GM23338 (cell line): ENCODE data around the gene FMNL1. TPM values are rescaled to one million over a fixed set of nuclear protein-coding genes. Genes with fewer than 3 reads are reported as not detected.
A peak's percentile ranks its signal among the peaks of the same experiment; 100 is the strongest.
"Not testable (repeated sequence)": the region's sequence is repeated elsewhere in the genome, so short reads cannot be mapped to it uniquely, and the experiment has no call there.

Source experiments
- ATAC-seq: fragments of 200-7000 bp; cut with Tn5 transposase; 3 replicates; pipeline ENCODE4 v1.9.1; 2020
- DNase-seq: peaks from one replicate; pipeline ENCODE4 v3.0.0-alpha.2; 2015; ENCODE audit warnings: low spot score
- H2AFZ ChIP-seq: fragments of 200-600 bp; sonication (generic); 2 replicates; pipeline ENCODE4 v1.8.0; 2016; ENCODE audit warnings: antibody characterized with exemption, mild to moderate bottlenecking, moderate library complexity
- H3F3A ChIP-seq: fragments of 200-600 bp; sonication (generic); replicated peaks from 2 replicates; pipeline ENCODE4 v1.8.0; 2017; ENCODE audit warnings: antibody characterized with exemption, mixed run types, low read depth
- H3K27ac ChIP-seq: fragments of 200-600 bp; sonication (generic); 2 replicates; pipeline ENCODE4 v1.6.1; 2016; ENCODE audit warnings: low read depth
- H3K27me3 ChIP-seq: fragments of 200-600 bp; sonication (generic); 2 replicates; pipeline ENCODE4 v1.8.0; 2016; ENCODE audit warnings: mild to moderate bottlenecking, mixed run types, moderate library complexity; ENCODE audit not compliant: insufficient read depth
- H3K36me3 ChIP-seq: fragments of 200-600 bp; sonication (generic); 2 replicates; pipeline ENCODE4 v1.8.0; 2016; ENCODE audit warnings: mild to moderate bottlenecking; ENCODE audit not compliant: insufficient read depth
- H3K4me1 ChIP-seq: fragments of 200-600 bp; sonication (generic); 2 replicates; pipeline ENCODE4 v1.8.0; 2016; ENCODE audit warnings: mild to moderate bottlenecking, moderate library complexity; ENCODE audit not compliant: insufficient read depth
- H3K4me2 ChIP-seq: fragments of 200-600 bp; sonication (generic); 2 replicates; pipeline ENCODE4 v1.7.1; 2017; ENCODE audit warnings: mixed run types
- H3K4me3 ChIP-seq: fragments of 200-600 bp; sonication (generic); 2 replicates; pipeline ENCODE4 v1.6.1; 2016; ENCODE audit warnings: mixed run types
- H3K79me2 ChIP-seq: fragments of 200-600 bp; sonication (generic); replicated peaks from 2 replicates; pipeline ENCODE4 v1.8.0; 2017; ENCODE audit warnings: mild to moderate bottlenecking; ENCODE audit not compliant: insufficient read depth
- H3K9me2 ChIP-seq: fragments of 200-600 bp; sonication (generic); 2 replicates; pipeline ENCODE4 v1.8.0; 2017; ENCODE audit not compliant: insufficient read depth
- H4K20me1 ChIP-seq: fragments of 200-600 bp; sonication (generic); replicated peaks from 2 replicates; pipeline ENCODE4 v1.8.0; 2017; ENCODE audit warnings: mild to moderate bottlenecking; ENCODE audit not compliant: insufficient read depth
- H3K27ac Mint-ChIP-seq: 2 replicates; pipeline ENCODE4 v1.8.0; 2020; ENCODE audit warnings: inconsistent platforms, mild to moderate bottlenecking, moderate library complexity, mixed read lengths
- H3K27me3 Mint-ChIP-seq: 3 replicates; pipeline ENCODE4 v1.8.0; 2022; ENCODE audit warnings: low read depth, mild to moderate bottlenecking, moderate library complexity, mixed read lengths, inconsistent platforms; ENCODE audit not compliant: insufficient read depth, poor library complexity
- H3K36me3 Mint-ChIP-seq: 3 replicates; pipeline ENCODE4 v1.8.0; 2021; ENCODE audit warnings: low read depth, mild to moderate bottlenecking, inconsistent platforms, moderate library complexity, mixed read lengths
- H3K4me1 Mint-ChIP-seq: 3 replicates; pipeline ENCODE4 v1.8.0; 2020; ENCODE audit warnings: mild to moderate bottlenecking, inconsistent platforms, mixed read lengths
- H3K4me3 Mint-ChIP-seq: 3 replicates; pipeline ENCODE4 v1.8.0; 2021; ENCODE audit warnings: moderate library complexity, mild to moderate bottlenecking, inconsistent platforms, mixed read lengths
- H3K9me3 Mint-ChIP-seq: 3 replicates; pipeline ENCODE4 v1.8.0; 2020; ENCODE audit warnings: moderate library complexity, mild to moderate bottlenecking, inconsistent platforms, mixed read lengths
- EZH2 ChIP-seq: fragments of 200-600 bp; sonication (generic); IDR thresholded peaks from one replicate; pipeline ENCODE4 v1.8.0; 2017; ENCODE audit warnings: antibody characterized with exemption, mild to moderate bottlenecking, low read depth; ENCODE audit not compliant: unreplicated experiment
- EZH2phosphoT487 ChIP-seq: fragments of 200-600 bp; sonication (generic); IDR thresholded peaks from one replicate; pipeline ENCODE4 v1.8.1; 2018; ENCODE audit warnings: antibody characterized with exemption; ENCODE audit not compliant: unreplicated experiment
- NANOG ChIP-seq: IDR thresholded peaks from 2 replicates; pipeline ENCODE4 v1.6.1; 2016; ENCODE audit warnings: antibody characterized with exemption, borderline replicate concordance
- ZNF331 ChIP-seq: fragments of 250-450 bp; sonication (Bioruptor Pico); IDR thresholded peaks from 2 replicates; pipeline ENCODE4 v1.5.0; 2020; ENCODE audit warnings: low read depth, mild to moderate bottlenecking, moderate library complexity
- polyA plus RNA-seq: library from polyadenylated mRNA; unstranded; fragments of >200 nt; fragmentation: Nextera tagmentation; extraction: Ambion mirVana; gene quantifications from 2 replicates; pipeline ENCODE4 v1.2.1, GENCODE V29; 2016
- total RNA-seq: library from RNA; depleted of rRNA; stranded (reverse); fragments of >200 nt; shearing (Covaris generic); gene quantifications from 2 replicates; pipeline ENCODE4 v1.2.3, GENCODE V29; 2014
- TF ChIP-seq, protein P1 (sequence below): IDR thresholded peaks from one replicate; pipeline ENCODE4 v1.6.1; 2018; ENCODE audit warnings: antibody characterized with exemption; ENCODE audit not compliant: unreplicated experiment
- TF ChIP-seq, protein P2 (sequence below): IDR thresholded peaks from 2 replicates; pipeline ENCODE4 v1.6.1; 2016; ENCODE audit warnings: antibody characterized with exemption
- TF ChIP-seq, protein P3 (sequence below), 2 experiments: fragments of 200-600 bp in 1 of 2; sonication (generic) in 1 of 2; conservative IDR thresholded peaks; 2 replicates each; pipeline versions ENCODE4 v1.5.1 to v1.6.1; 2016 to 2017; ENCODE audit warnings: antibody characterized with exemption in 2 of 2, low read depth in 2 of 2, mild to moderate bottlenecking in 2 of 2, moderate library complexity in 1 of 2

The FMNL1 gene
- total and polyA plus RNA-seq, 2 experiments from 2014 or later: 6.6 to 9.3 TPM

DNA sequence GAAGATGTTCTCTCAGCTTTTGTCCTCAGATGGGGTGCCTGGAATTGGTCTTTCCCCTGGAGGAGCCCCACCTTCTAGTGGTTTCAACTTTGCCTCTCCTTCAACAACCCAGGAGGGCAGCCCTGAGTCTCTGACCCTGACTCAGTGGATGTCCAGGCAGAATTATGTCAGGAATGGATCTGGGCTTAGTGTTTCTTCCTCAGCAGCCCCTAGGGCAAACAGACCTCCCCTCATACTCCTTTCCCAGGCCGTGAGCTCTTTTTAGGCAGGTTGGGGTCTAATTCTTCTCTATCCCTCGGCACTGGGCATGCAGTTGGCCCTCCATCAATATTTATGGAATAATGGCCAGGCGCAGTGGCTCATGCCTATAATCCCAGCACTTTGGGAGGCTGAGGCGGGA, 20.2 kb upstream of the FMNL1 start (continued):
- TF ChIP-seq, protein P1, sequence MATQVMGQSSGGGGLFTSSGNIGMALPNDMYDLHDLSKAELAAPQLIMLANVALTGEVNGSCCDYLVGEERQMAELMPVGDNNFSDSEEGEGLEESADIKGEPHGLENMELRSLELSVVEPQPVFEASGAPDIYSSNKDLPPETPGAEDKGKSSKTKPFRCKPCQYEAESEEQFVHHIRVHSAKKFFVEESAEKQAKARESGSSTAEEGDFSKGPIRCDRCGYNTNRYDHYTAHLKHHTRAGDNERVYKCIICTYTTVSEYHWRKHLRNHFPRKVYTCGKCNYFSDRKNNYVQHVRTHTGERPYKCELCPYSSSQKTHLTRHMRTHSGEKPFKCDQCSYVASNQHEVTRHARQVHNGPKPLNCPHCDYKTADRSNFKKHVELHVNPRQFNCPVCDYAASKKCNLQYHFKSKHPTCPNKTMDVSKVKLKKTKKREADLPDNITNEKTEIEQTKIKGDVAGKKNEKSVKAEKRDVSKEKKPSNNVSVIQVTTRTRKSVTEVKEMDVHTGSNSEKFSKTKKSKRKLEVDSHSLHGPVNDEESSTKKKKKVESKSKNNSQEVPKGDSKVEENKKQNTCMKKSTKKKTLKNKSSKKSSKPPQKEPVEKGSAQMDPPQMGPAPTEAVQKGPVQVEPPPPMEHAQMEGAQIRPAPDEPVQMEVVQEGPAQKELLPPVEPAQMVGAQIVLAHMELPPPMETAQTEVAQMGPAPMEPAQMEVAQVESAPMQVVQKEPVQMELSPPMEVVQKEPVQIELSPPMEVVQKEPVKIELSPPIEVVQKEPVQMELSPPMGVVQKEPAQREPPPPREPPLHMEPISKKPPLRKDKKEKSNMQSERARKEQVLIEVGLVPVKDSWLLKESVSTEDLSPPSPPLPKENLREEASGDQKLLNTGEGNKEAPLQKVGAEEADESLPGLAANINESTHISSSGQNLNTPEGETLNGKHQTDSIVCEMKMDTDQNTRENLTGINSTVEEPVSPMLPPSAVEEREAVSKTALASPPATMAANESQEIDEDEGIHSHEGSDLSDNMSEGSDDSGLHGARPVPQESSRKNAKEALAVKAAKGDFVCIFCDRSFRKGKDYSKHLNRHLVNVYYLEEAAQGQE: no peak
- TF ChIP-seq EZH2phosphoT487 (no peak), NANOG (no peak), ZNF331 (CRISPR knock-in tag) (no peak)
- TF ChIP-seq, protein P2, sequence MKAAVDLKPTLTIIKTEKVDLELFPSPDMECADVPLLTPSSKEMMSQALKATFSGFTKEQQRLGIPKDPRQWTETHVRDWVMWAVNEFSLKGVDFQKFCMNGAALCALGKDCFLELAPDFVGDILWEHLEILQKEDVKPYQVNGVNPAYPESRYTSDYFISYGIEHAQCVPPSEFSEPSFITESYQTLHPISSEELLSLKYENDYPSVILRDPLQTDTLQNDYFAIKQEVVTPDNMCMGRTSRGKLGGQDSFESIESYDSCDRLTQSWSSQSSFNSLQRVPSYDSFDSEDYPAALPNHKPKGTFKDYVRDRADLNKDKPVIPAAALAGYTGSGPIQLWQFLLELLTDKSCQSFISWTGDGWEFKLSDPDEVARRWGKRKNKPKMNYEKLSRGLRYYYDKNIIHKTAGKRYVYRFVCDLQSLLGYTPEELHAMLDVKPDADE: no peak

DNA sequence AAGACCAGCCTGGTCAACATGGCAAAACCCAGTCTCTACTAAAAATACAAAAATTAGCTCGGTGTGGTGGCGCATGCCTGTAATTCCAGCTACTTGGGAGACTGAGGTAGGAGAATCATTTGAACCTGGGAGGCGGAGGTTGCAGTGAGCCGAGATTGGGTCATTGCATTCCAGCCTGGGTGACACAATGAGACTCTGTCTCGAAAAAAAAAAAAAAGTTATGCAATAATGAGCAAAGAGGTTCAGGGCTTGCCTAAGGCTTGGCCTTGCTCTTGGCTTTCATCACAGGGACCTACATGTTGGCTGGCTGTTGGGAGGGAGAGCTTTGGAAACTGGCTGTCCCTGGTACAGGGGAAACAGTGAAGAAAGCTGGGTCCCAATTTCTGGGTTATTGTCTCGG, 19.8 kb upstream of the FMNL1 start:
- not testable (repeated sequence) for H3K9me3 Mint-ChIP-seq, H3K4me3 Mint-ChIP-seq, H3K4me3 ChIP-seq, H3F3A ChIP-seq, H3K27ac Mint-ChIP-seq, DNase-seq, H4K20me1 ChIP-seq, H3K9me2 ChIP-seq, H3K79me2 ChIP-seq, H3K36me3 Mint-ChIP-seq, H3K27ac ChIP-seq, H3K27me3 Mint-ChIP-seq, H3K36me3 ChIP-seq, H3K4me2 ChIP-seq, H3K27me3 ChIP-seq, H2AFZ ChIP-seq, H3K4me1 ChIP-seq, ATAC-seq
- peaks cover 14% of the 10 kb centered on the region for H3K4me1 Mint-ChIP-seq

DNA sequence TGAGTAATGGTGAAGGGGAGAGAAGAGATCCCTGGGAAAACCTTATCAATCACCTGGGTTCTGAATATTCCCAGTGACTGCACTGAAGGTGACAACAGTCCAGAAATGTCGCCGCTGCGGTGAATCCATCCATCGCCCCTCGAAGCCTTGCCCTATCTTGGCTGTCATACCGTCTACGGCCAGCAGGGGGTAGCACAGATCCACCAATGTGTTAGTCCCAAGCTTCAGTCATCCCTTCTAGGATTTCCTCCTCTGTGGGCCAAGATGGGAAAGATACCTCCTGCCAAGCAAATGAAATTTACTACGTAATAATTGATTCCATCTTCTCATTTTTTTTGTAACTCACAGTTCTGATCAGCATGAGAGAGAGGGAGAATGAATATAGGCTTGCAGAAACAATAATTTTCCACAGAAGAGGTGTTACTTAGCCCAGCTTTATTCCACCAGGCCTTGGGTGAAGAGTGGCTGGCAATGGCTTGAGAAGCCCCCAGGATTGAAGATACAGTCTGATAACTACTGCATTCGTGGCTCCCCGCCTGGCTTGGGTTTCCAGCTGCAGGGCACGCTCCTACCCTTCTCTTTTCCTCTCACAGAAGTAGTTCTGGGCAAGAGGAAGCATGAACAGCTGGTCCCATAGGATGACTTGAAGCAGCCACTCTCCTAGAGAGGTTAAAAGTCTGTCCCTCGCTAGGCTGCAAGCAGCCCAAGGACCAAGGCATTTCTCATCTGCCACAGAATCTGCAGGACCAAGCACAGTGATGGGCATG, 2.6 kb upstream of the FMNL1 start:
- no peak overlapping the region for H3K27ac Mint-ChIP-seq
- no peak overlapping the region for H3K4me2 ChIP-seq

More for the DNA sequence above, 2.6 kb upstream of the FMNL1 start:
- H3K4me1 ChIP-seq: peaks cover 12% of the 10 kb centered on the region; the same call in 1 of the 2 replicates
- peak; percentile 89 for DNase-seq
- H3K27me3 ChIP-seq: peaks cover 44% of the 10 kb centered on the region
- H3K36me3 Mint-ChIP-seq: no peaks in the 10 kb centered on the region
- H4K20me1 ChIP-seq: no peaks in the 10 kb centered on the region
- H3F3A ChIP-seq: no peaks in the 10 kb centered on the region
- H3K36me3 ChIP-seq: no peaks in the 10 kb centered on the region
- H3K27me3 Mint-ChIP-seq: peaks cover 50% of the 10 kb centered on the region
- TF ChIP-seq, protein P3, sequence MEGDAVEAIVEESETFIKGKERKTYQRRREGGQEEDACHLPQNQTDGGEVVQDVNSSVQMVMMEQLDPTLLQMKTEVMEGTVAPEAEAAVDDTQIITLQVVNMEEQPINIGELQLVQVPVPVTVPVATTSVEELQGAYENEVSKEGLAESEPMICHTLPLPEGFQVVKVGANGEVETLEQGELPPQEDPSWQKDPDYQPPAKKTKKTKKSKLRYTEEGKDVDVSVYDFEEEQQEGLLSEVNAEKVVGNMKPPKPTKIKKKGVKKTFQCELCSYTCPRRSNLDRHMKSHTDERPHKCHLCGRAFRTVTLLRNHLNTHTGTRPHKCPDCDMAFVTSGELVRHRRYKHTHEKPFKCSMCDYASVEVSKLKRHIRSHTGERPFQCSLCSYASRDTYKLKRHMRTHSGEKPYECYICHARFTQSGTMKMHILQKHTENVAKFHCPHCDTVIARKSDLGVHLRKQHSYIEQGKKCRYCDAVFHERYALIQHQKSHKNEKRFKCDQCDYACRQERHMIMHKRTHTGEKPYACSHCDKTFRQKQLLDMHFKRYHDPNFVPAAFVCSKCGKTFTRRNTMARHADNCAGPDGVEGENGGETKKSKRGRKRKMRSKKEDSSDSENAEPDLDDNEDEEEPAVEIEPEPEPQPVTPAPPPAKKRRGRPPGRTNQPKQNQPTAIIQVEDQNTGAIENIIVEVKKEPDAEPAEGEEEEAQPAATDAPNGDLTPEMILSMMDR (conservative IDR thresholded peaks at IDR 0.05; ENCODE audit: low read depth in 2 of 2): peak; percentile 95 to 99
- TF ChIP-seq EZH2: no peak
- no peak overlapping the region for H3K4me3 ChIP-seq
- ATAC-seq: peak; percentile 57
- no peaks in the 10 kb centered on the region for H3K9me3 Mint-ChIP-seq
- H3K27ac ChIP-seq: no peak overlapping the region
- H3K4me3 Mint-ChIP-seq: no peak overlapping the region
- H3K79me2 ChIP-seq: no peaks in the 10 kb centered on the region
- H3K4me1 Mint-ChIP-seq: peaks cover 20% of the 10 kb centered on the region
- H2AFZ ChIP-seq: no peak overlapping the region
- H3K9me2 ChIP-seq: no peaks in the 10 kb centered on the region
